Upper lobe of left lung (tissue), 4 donors: ENCODE measurements around the gene BRIX1.

Experiments
- CTCF ChIP-seq, 6 experiments: fragments of 450-650 bp in 4 of 6; fragments of 200-600 bp in 2 of 6; sonication (generic) in 2 of 6; IDR thresholded peaks; one replicate each; pipeline ENCODE4 v1.5.1; 2016 to 2019; ENCODE audit warnings: antibody characterized with exemption in 6 of 6
- EP300 ChIP-seq, 4 donors: sonication (generic); formaldehyde crosslinking; IDR thresholded peaks; one replicate each; pipeline ENCODE4 v1.5.1; 2017; ENCODE audit warnings: antibody characterized with exemption in 4 of 4, control low read depth in 2 of 4
- POLR2A ChIP-seq, 4 donors: fragments of 450-650 bp; IDR thresholded peaks; one replicate each; pipeline ENCODE4 v1.5.1; 2016 to 2017; ENCODE audit warnings: antibody characterized with exemption in 4 of 4, mild to moderate bottlenecking in 2 of 4

- no peak for TF ChIP-seq CTCF (IDR thresholded peaks at IDR 0.05)
- no peak for TF ChIP-seq EP300 (IDR thresholded peaks at IDR 0.05)
- TF ChIP-seq POLR2A (IDR thresholded peaks at IDR 0.05), result no peak
These were observed 2.5 kb downstream of the BRIX1 start for GRCh38 chr5:34918025-34918424.
